Esophagus (tissue), 2 donors: Measurements from ENCODE around the gene SPRED3. TPM values are rescaled to one million over a fixed set of nuclear protein-coding genes. Genes with fewer than 3 reads are reported as not detected.
"Not testable (repeated sequence)": the region's sequence is repeated elsewhere in the genome, so short reads cannot be mapped to it uniquely, and the experiment has no call there.

Experiments
- H3K27ac ChIP-seq, 2 donors: one replicate each; pipeline ENCODE4 v1.5.1; 2013; ENCODE audit warnings: low read depth in 2 of 2, mild to moderate bottlenecking in 2 of 2, inconsistent platforms in 1 of 2, low read length in 1 of 2, moderate library complexity in 1 of 2
- H3K27me3 ChIP-seq, 2 donors: one replicate each; pipeline ENCODE4 v1.6.1; 2013; ENCODE audit warnings: low read length in 2 of 2, control low read depth in 1 of 2, mild to moderate bottlenecking in 1 of 2; ENCODE audit not compliant: insufficient read depth in 2 of 2, control insufficient read depth in 1 of 2
- H3K36me3 ChIP-seq, 2 donors: one replicate each; pipeline ENCODE4 v1.6.1; 2013; ENCODE audit warnings: low read length in 1 of 2; ENCODE audit not compliant: control insufficient read depth in 2 of 2, insufficient read depth in 2 of 2
- H3K4me1 ChIP-seq, 2 donors: one replicate each; pipeline ENCODE4 v1.6.1; 2013; ENCODE audit warnings: low read length in 1 of 2; ENCODE audit not compliant: control insufficient read depth in 2 of 2, insufficient read depth in 2 of 2
- H3K4me3 ChIP-seq, 2 donors: one replicate each; pipeline ENCODE4 v1.5.1; 2013; ENCODE audit warnings: low read length in 2 of 2, mild to moderate bottlenecking in 2 of 2, low read depth in 1 of 2, moderate library complexity in 1 of 2
- H3K9me3 ChIP-seq, 2 donors: one replicate each; pipeline ENCODE4 v1.6.1; 2013; ENCODE audit warnings: mild to moderate bottlenecking in 2 of 2, low read depth in 1 of 2, low read length in 1 of 2, moderate library complexity in 1 of 2; ENCODE audit not compliant: control insufficient read depth in 2 of 2, insufficient read depth in 1 of 2
- WGBS, 2 donors: extraction: QIAGEN DNeasy Blood & Tissue Kit; methylation state at CpG; one replicate each; pipeline ENCODE4 v1.1.7; 2013; 5-methylcytosine and 5-hydroxymethylcytosine counted together
- polyA plus RNA-seq, 2 donors: library from polyadenylated mRNA; stranded (reverse); fragments of 200-250 nt; gene quantifications; one replicate each; pipeline ENCODE4 v1.2.3, GENCODE V29; 2013
- donor health status: healthy with polysubstance abuse.
- donor health status: Bipolar disorder and iron deficiency.

SPRED3 gene, protein sequence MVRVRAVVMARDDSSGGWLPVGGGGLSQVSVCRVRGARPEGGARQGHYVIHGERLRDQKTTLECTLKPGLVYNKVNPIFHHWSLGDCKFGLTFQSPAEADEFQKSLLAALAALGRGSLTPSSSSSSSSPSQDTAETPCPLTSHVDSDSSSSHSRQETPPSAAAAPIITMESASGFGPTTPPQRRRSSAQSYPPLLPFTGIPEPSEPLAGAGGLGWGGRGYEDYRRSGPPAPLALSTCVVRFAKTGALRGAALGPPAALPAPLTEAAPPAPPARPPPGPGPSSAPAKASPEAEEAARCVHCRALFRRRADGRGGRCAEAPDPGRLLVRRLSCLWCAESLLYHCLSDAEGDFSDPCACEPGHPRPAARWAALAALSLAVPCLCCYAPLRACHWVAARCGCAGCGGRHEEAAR
- under 1 TPM; 0.24 to 0.37 TPM for polyA plus RNA-seq

- Histone ChIP-seq H3K4me3 (peak within 1 kb of the TSS; percentile 48 to 50), H3K27ac (peak within 1 kb of the TSS; percentile 49 to 77), H3K27me3 (no peaks in the 10 kb centered on the region)
These were observed at the start of gene SPRED3 for GRCh38 chr19:38388349-38389100. SPRED3 (plus strand) TSS chr19:38388697; CDS start chr19:38390303, 1,606 bp downstream.

DNA sequence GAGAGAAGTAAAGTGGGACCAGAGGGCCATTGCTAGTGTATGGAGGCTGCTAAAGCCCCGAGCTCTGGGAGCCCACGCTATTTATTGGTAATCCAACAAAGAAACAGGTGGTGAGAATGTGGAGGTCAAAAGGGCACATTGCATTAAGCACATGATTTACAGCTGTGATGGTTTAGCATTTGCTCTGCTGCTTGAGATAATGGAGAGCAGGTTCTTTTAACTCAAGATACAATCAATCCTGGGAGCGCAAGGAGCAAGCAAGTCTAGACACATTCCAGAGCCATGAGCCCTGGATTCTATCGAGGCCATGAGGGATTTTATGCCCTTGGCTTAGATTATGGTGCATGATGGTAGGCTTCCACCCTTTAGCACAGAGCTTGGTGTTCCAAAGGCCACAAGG is 49.5 kb upstream of the SPRED3 start:
- not testable (repeated sequence) for H3K4me3 ChIP-seq, H3K27me3 ChIP-seq, H3K36me3 ChIP-seq, H3K9me3 ChIP-seq, H3K4me1 ChIP-seq, H3K27ac ChIP-seq
- 49 to 54% methylated on average over 4 of the region's 4 CpGs for WGBS, 2 donors

More at GRCh38 chr19:38388349-38389100, at the start of gene SPRED3:
- 1 to 3% methylated on average over 15 to 45 of the region's 46 CpGs for WGBS, 2 donors
- peaks cover 0 to 5% of the 10 kb centered on the region in 2 donors for H3K36me3 ChIP-seq
- no peaks in the 10 kb centered on the region for H3K9me3 ChIP-seq
- peaks cover 5 to 13% of the 10 kb centered on the region in 2 donors for H3K4me1 ChIP-seq

- 91 to 93% methylated on average over 2 of the region's 2 CpGs for WGBS, 2 donors
- peaks cover 0 to 5% of the 10 kb centered on the region in 2 donors for H3K4me1 ChIP-seq
- no peak overlapping the region for H3K4me3 ChIP-seq
- H3K27ac ChIP-seq: no peak overlapping the region
- no peaks in the 10 kb centered on the region for H3K9me3 ChIP-seq
- peaks cover 0 to 4% of the 10 kb centered on the region in 2 donors for H3K36me3 ChIP-seq
- H3K27me3 ChIP-seq: no peaks in the 10 kb centered on the region
These were observed 47.6 kb upstream of the SPRED3 start for GRCh38 chr19:38340927-38341326.

DNA sequence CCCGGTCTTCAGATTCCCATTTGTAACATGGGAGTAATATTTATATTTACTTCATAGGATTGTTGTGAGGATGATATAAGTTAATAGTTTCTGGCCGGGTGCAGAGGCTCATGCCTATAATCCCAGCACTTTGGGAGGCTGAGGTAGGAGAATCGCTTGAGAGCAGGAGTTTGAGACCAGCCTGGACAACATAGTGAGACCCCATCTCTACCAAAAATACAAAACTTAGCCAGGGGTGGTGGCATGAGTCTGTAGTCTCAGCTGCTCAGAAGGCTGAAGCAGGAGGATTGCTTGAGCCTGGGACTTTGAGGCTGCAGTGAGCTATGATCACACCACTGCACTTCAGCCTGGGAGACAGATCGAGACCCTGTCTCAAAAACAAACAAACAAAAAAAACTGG is 41.7 kb upstream of the SPRED3 start:
- no peaks in the 10 kb centered on the region for H3K9me3 ChIP-seq
- H3K36me3 ChIP-seq: peaks cover 0 to 2% of the 10 kb centered on the region in 2 donors
- H3K4me1 ChIP-seq: no peaks in the 10 kb centered on the region
- no peak overlapping the region for H3K4me3 ChIP-seq
- no peak overlapping the region for H3K27ac ChIP-seq
- WGBS, 2 donors: 77 to 83% methylated on average over 4 of the region's 4 CpGs
- no peaks in the 10 kb centered on the region for H3K27me3 ChIP-seq

DNA sequence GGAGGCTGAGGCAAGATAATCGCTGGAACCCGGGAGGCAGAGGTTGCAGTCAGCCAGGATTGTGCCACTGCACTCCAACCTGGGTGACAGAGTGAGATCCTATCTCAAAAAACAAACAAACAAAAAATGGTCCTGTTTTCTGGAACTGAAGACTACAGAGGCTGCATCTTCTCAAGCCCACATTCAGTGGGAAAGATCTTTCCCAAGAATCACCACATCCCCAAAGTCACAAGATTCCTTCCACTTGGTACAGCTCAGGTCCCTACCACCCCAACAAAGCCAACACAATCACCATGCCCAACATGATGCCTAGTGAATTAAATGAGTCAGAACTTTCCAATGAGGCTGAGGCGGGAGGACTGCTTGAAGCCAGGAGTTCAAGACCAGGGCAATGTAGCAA is 37.6 kb upstream of the SPRED3 start:
- Histone ChIP-seq H3K9me3 (no peaks in the 10 kb centered on the region), H3K4me1 (no peaks in the 10 kb centered on the region), H3K27me3 (no peaks in the 10 kb centered on the region), H3K36me3 (no peaks in the 10 kb centered on the region), H3K4me3 (no peak overlapping the region), H3K27ac (no peak overlapping the region)
- WGBS, 2 donors: 77 to 79% methylated on average over 3 of the region's 3 CpGs

DNA sequence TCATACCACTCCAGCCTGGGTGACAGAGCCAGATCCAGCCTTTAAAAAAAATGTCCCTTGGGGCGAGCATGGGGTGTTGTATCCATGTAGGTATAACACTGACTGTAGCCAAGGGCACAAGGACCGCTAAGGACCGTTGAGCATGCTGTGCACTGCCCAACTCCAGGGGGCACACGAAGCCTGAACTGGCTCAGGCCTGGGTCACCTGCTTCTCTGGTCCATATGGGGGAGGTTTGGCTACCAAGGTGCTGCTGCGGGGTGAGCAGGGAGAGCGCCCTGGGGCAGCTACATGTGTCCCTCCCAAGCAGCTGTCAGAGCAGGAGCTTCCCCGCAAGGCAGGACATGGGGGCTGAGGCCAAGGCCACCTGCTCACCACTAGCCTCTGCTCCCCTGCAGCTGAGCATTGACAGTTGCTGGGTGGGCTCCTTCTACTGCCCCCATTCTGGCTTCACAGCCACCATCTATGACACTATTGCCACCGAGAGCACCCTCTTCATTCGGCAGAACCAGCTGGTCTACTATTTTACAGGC is 36.6 kb upstream of the SPRED3 start:
- no peaks in the 10 kb centered on the region for H3K27me3 ChIP-seq
- H3K4me3 ChIP-seq: no peak overlapping the region
- 67 to 74% methylated on average over 9 of the region's 9 CpGs for WGBS, 2 donors

DNA sequence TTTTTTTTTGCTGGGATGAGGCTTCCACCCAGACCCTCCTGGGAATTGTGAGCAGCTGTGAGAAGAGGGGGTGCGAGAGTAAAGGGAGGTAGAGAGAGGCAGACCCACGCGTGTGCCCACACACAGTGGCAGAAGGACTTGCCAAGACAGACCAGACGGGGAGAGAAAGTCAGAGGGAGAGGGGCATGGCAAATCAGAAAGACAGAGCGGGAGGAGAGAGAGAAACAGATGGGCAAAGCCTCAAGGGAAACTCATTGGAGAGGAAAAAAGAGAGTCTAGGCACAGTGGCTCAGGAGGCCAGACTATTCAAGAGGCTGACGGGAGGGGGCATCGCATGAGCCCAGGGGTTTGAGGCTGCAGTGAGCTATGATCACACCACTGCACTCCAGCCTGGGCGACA is 35.9 kb upstream of the SPRED3 start:
- Histone ChIP-seq H3K9me3 (no peaks in the 10 kb centered on the region), H3K27ac (no peak overlapping the region), H3K4me3 (no peak overlapping the region), H3K27me3 (no peaks in the 10 kb centered on the region), H3K36me3 (no peaks in the 10 kb centered on the region), H3K4me1 (no peaks in the 10 kb centered on the region)
- 63 to 85% methylated on average over 8 of the region's 8 CpGs for WGBS, 2 donors

More for the DNA sequence above, 36.6 kb upstream of the SPRED3 start:
- Histone ChIP-seq H3K4me1 (no peaks in the 10 kb centered on the region), H3K36me3 (no peaks in the 10 kb centered on the region), H3K9me3 (no peaks in the 10 kb centered on the region), H3K27ac (no peak overlapping the region)

DNA sequence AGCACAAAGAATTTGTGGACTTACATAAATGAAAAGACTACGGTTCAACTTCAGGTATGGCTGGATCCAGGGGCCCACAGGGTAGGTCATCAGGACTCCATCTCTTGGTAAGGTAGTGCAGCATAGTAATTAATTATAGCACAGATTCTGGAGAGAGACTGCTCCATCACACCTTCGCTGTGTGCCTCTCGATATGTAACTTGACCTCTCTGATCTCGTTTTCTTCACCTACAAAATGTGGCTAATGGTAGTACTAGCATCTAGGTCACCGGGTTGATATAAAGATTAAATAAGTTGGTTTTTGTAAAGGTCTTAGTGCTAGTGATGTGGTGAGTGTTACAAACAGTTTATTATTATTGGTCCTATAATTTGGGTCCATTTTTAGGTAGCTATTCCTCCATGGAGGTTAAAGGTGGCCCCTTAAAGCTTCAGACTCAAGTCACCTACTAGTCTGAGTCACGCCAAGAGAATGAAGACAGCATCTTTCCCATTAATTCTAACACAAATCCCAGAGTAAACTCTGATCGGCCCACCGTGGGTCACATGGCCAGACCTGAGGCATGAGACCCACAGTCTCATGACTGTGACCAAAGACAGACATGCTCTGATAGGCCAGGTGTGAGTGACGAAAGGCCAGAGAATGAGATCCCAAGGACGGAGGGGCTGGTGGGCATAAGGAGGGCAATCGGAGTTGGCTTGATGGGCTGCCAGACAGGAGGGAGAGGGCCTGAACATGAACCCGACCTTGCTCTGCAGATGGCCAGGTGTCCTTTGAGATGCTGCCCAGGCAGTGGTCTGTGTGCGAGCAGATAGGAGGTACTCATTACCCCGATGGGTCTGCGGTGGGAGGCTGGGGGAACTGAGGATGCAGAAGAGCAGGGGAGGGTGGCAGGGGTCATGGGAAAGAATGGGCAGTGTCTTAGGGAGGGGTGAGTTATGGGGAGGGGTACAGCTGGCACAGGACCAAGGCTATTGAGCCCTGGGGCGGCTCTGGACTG is 32.5 kb upstream of the SPRED3 start:
- Histone ChIP-seq H3K27me3 (no peaks in the 10 kb centered on the region), H3K4me3 (no peak overlapping the region), H3K36me3 (no peaks in the 10 kb centered on the region), H3K4me1 (no peaks in the 10 kb centered on the region), H3K27ac (no peak overlapping the region), H3K9me3 (no peaks in the 10 kb centered on the region)
- 68 to 70% methylated on average over 16 of the region's 16 CpGs for WGBS, 2 donors

- H3K36me3 ChIP-seq: no peaks in the 10 kb centered on the region
- no peaks in the 10 kb centered on the region for H3K27me3 ChIP-seq
- H3K27ac ChIP-seq: no peak overlapping the region
- no peak overlapping the region for H3K4me3 ChIP-seq
- 43 to 50% methylated on average over 5 of the region's 5 CpGs for WGBS, 2 donors
- peaks cover 3 to 4% of the 10 kb centered on the region in 2 donors for H3K4me1 ChIP-seq
- H3K9me3 ChIP-seq: no peaks in the 10 kb centered on the region
These were observed 30.4 kb upstream of the SPRED3 start for GRCh38 chr19:38358071-38358470.
